IPS-18c (cell line): ENCODE measurements around the gene GJA10.
"Not testable (repeated sequence)": the region's sequence is repeated elsewhere in the genome, so short reads cannot be mapped to it uniquely, and the experiment has no call there.

Experiments used
- H3K4me3 ChIP-seq: 2 replicates; pipeline ENCODE4 v1.7.0; 2013; ENCODE audit warnings: low read depth, mild to moderate bottlenecking, low read length, moderate library complexity; ENCODE audit not compliant: insufficient read depth
- H3K9me3 ChIP-seq: one replicate; pipeline ENCODE4 v1.6.1; 2013; ENCODE audit warnings: mild to moderate bottlenecking, low read length, moderate library complexity; ENCODE audit not compliant: control insufficient read depth, insufficient read depth

The GJA10 gene

GRCh38 chr6:89910001-89910901 is 16.0 kb downstream of the GJA10 start:
- H3K4me3 ChIP-seq, H3K9me3 ChIP-seq: not testable (repeated sequence)

DNA sequence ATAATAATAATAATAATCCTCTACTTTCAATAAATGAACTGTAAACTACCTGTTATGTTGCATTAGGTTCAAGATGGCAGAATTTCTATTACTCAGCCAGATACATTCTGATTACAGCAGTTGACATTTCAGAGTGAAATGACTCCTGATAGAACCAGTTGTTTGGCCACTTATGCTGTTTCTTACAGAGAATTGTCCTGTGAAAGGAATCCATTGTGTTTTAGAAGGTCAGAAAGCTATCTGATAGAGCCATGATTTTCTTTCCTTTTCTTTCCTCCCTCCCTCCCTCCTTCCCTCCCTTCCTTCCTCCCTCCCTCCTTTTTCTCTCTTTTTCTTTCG is 16.6 kb downstream of the GJA10 start:
- Histone ChIP-seq H3K4me3 (no peak overlapping the region), H3K9me3 (no peaks in the 10 kb centered on the region)

DNA sequence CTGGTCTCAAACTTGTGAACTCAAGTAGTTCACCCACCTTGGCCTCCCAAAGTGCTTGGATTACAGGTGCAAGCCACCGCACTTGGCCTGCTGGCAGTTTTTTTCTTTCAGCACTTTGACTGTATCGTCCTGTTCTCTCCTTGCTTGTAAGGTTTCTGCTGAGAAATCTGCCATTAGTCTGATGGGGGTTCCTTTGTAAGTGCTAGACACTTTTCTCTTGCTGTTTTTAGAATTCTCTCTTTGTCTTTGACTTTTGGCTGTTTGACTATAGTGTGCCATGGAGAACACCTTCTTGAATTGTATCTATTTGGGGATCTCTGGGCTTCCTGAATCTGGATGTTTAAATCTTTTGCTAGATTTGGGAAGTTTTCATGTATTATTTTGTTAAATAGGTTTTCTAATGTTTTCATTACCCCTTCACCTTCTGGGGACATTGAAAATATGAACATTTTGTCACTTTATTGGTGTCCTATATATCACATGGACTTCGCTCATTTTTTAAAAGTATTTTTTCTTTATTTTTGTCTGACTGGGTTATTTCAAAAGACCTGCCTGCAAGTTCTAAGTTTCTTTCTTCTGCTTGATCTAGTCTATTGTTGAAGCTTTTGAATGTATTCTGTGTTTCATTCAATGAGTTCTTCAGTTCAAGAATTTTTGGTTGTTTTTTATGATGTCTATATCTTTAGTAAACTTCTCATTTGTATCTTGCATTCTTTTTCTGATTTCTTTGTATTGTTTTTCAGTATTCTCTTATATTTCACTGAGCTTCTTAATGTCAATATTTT is 22.1 kb downstream of the GJA10 start:
- H3K4me3 ChIP-seq = no peak overlapping the region
- no peaks in the 10 kb centered on the region for H3K9me3 ChIP-seq

- Histone ChIP-seq H3K9me3 (no peaks in the 10 kb centered on the region), H3K4me3 (no peak overlapping the region)
Measured at GRCh38 chr6:89917216-89917615, 22.9 kb downstream of the GJA10 start.

- Histone ChIP-seq H3K4me3 (no peak overlapping the region), H3K9me3 (no peaks in the 10 kb centered on the region)
Measured at GRCh38 chr6:89917801-89918366, 23.6 kb downstream of the GJA10 start.

- Histone ChIP-seq H3K4me3 (no peak overlapping the region), H3K9me3 (peaks cover 2% of the 10 kb centered on the region)
Measured at GRCh38 chr6:89921197-89921596, 26.9 kb downstream of the GJA10 start.

DNA sequence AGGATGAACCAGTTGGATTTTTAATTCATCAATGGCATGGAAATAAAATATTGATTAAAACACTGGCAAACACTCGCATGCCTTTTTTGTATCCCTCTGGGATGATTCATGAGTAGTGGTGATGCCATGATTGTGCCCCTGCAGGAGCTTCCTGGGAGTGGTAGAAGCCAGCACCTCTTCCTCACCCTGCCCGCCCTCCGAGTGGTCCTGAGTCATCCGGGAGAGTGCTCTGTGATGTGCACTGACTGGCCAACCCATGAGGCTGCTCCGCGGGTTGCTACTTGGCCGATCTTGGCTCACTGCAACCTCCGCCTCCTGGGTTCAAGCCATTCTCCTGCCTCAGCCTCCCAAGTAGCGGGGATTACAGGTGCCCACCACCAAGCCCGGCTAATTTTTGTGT is 27.4 kb downstream of the GJA10 start:
- H3K4me3 ChIP-seq = no peak overlapping the region
- H3K9me3 ChIP-seq = peaks cover 2% of the 10 kb centered on the region

GRCh38 chr6:89924231-89924630 is 30.0 kb downstream of the GJA10 start:
- Histone ChIP-seq H3K9me3 (peaks cover 2% of the 10 kb centered on the region), H3K4me3 (no peak overlapping the region)

GRCh38 chr6:89925826-89926225 is 31.6 kb downstream of the GJA10 start:
- no peak overlapping the region for H3K4me3 ChIP-seq
- peaks cover 2% of the 10 kb centered on the region for H3K9me3 ChIP-seq

DNA sequence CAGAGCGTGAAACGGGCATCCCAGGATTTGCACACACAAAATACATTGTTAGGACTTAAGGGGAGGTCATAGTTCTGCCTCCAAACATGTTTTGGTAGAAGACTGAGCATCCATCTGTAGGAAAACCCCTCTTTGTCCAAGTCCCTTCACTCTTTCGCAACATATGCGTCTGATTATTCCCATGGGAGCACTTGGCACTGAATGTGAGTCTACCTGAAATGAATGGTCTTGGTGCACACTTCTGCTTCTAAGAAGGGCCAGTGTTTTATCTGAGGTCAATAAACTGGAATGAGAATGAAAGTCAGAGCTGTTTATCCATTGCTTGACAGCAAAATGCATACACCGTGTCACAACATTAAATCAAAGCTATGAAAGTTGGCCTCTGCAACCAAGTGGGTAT is 33.0 kb downstream of the GJA10 start:
- Histone ChIP-seq H3K4me3 (no peak overlapping the region), H3K9me3 (peaks cover 2% of the 10 kb centered on the region)

- H3K9me3 ChIP-seq = peaks cover 2% of the 10 kb centered on the region
- no peak overlapping the region for H3K4me3 ChIP-seq
Measured at GRCh38 chr6:89927791-89928550, 33.7 kb downstream of the GJA10 start.

DNA sequence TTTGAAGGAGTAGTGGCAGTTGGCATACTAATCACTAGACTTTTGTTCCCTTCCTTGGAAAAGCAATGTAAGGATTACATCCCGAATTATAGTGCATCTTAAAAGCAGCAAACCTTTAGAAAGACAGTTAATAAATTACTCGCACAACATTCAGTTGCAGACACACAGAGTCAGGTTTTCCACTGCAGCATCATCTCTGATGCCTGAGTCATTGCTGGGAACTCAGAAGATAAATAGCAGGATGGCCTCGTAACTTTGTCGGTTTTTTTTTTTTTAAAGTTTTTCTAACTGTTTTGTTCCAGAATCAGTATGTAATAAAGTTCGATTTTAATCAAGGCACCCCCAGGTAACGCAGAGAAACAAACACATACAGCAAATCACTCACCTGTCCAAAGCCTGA is 34.3 kb downstream of the GJA10 start:
- H3K9me3 ChIP-seq = peaks cover 2% of the 10 kb centered on the region
- H3K4me3 ChIP-seq = no peak overlapping the region

- Histone ChIP-seq H3K4me3 (no peak overlapping the region), H3K9me3 (no peaks in the 10 kb centered on the region)
Measured at GRCh38 chr6:89930789-89931188, 36.5 kb downstream of the GJA10 start.

DNA sequence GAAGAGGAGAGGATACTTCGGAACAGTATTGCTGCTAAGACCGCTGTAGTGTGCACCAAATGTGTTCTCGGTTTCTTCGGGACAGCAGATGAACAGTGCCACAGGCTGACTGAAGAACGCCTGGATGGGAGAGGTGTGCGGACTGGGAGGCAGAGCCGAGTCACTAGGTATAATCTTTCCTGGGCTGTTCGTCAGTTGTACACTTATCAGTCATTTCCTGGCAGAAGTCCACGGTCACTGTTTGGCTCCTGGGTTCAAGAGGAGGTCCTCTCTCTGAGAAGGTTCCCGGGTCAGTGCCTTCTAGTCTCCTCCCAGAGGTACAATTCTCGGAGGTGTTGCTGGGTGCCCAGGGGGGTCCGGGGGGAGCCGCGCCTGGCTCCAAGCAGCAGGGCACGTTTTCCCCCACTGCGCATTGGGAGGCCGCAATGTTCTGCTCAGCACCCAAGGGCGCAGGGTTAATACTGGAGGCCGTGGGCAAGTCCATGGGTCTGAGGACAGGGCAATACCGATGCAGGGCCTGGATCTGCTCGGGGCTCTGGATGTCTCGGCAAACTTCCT is 38.1 kb downstream of the GJA10 start:
- H3K9me3 ChIP-seq = no peaks in the 10 kb centered on the region
- no peak overlapping the region for H3K4me3 ChIP-seq

DNA sequence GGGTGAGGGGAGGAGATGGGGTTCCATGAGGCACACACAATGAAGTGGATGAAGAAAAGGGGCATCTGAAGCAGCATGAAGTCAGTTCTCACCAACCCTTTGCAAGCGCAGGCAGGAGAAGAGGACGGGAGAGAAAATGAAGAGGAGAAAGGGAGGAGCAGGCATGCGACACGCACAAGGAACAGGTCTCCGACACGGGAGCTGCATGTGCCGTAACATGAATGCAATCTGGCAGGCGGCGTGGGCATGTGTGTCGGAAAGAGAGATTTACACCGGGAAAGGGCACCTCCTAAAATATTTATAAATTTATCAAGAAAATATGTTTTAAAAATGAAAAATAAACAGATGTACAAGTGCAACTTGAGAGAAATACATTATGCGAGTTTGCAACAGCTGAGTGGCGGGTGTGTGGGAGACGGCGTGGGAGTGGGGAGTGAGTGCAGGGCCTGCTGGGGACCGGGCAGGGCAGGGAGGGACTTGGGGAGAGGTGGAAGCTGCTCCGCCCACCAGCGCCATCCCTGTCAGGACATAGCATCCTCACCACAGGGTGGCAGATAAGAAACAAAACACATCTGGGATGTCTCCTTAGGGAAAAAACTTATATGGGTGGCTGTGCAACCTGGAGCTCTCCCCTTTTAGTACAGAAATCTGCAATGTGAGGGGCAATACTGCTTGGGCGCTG is 40.6 kb downstream of the GJA10 start:
- Histone ChIP-seq H3K9me3 (no peaks in the 10 kb centered on the region), H3K4me3 (no peak overlapping the region)

DNA sequence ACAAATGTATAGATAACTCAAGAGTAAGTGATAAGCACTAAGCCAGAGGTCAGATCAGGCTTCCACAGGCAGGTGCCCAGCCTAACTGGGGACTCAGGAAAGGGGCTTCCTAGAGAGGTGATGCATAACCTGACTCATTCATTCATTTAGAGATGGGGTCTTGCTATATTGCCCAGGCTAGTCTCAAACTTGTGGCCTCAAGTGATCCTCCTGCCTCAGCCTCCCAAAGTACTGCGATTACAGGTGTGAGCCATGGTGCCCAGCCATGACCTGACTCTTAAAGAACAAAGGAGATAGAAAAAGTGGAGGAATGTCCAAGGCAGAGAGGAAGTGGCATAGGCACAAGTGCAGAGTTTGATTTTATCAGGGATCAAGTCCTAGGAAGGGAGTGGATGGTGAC is 41.9 kb downstream of the GJA10 start:
- no peaks in the 10 kb centered on the region for H3K9me3 ChIP-seq
- no peak overlapping the region for H3K4me3 ChIP-seq

DNA sequence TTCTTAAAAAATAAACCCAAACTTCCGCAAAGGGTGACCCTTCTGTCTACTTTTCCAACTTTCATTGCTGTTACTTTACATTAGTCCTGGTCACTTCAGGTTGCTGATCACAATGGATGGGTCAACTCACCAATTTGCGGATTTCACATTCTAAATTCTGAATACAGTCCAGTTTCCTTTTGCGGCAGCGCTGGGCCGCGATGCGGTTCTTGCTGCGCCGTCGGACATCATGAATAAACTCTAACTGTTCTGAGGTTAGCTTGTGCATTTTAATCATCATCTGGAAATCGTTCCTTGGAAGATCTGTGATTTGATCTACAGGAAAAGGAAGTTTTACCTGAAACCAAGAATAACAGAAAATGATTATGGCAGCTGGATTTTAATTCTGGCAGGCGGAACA is 43.7 kb downstream of the GJA10 start:
- no peaks in the 10 kb centered on the region for H3K9me3 ChIP-seq
- H3K4me3 ChIP-seq = no peak overlapping the region
